SK-MEL-5 (cell line): Measurements from ENCODE around the gene JOSD2. TPM values are rescaled to one million over a fixed set of nuclear protein-coding genes. Genes with fewer than 3 reads are reported as not detected.
"Not testable (repeated sequence)": the region's sequence is repeated elsewhere in the genome, so short reads cannot be mapped to it uniquely, and the experiment has no call there.

Source experiments
- DNase-seq: peaks from one replicate; pipeline ENCODE4 v3.0.0-alpha.2; 2016; ENCODE audit warnings: low read depth, low spot score
- in situ Hi-C: cut with HindIII; loops from 2 replicates; pipeline ENCODE4 v1.10.0; 2016; ENCODE audit warnings: low sequenced_read_pairs, high pct_unique_total_duplicates, low pct_unique_long_range_greater_than_20kb
- total RNA-seq: library from RNA; depleted of rRNA; stranded (reverse); fragments of >200 nt; shearing (Covaris generic); gene quantifications from 2 replicates; pipeline ENCODE4 v1.2.3, GENCODE V29; 2014; rRNA removed

The JOSD2 gene
- total RNA-seq, 1 experiment from 2014 or later: 29.0 TPM

DNA sequence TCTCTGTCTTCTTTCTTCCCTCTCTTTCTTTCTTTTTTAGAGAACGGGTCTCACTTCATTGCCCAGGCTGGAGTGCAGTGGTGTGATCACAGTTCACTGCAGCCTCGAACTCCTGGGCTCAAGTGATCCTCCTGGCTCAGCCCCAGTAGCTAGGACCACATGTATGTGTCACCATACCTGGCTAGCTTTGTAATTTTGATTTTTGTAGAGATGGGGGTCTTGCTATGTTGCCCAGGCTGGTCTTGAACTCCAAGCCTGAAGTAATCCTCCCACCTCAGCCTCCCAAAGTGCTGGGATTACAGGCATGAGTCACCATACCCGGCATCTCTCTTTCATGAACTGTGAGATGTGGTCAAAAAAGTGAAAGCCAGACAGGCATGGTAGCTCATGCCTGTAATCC lies 37.7 kb downstream of the JOSD2 start:
- in situ Hi-C loops, DNase-seq: not testable (repeated sequence)

DNA sequence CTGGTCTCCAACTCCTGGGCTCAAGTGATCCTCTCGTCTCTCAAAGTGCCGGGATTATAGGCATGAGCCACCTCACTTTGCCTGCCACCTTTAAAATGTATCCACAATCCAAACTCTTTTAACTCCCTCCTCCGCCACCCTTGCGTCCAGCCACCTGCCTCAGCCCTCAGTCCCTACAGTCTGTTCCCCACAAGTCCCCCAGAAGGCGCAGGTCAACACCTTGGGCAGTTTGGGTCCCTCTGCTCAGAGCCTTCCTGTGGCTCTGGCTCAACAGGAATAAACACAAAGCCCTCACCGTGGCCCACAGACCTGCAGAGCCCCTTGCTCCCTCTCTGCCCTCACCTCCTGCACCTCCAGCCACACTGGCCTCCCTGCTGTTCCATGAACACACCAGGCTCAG lies 42.2 kb downstream of the JOSD2 start:
- DNase-seq: no peak
- in situ Hi-C loops: no loop called here

- no peak for DNase-seq
- in situ Hi-C loops: no loop called here
These were observed 43.4 kb downstream of the JOSD2 start for GRCh38 chr19:50467566-50467965.

DNA sequence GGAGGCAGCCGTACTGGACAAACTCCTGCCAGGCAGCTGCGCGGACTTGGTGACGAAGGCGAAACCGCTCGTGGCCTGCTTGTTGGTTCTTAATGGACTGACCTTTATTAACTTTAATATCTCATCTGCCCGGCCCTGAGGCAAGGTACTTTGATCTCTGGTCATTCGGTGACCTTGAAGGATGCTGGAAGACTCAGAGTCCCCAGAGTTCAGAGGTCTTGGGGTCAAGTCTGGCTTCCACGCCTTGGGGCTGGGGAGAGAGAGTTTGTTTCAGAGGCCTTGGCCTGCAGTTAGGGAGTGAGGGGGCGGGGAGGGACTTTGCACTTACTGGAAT lies 44.3 kb downstream of the JOSD2 start:
- no peak for DNase-seq
- in situ Hi-C loops: no loop called here

DNA sequence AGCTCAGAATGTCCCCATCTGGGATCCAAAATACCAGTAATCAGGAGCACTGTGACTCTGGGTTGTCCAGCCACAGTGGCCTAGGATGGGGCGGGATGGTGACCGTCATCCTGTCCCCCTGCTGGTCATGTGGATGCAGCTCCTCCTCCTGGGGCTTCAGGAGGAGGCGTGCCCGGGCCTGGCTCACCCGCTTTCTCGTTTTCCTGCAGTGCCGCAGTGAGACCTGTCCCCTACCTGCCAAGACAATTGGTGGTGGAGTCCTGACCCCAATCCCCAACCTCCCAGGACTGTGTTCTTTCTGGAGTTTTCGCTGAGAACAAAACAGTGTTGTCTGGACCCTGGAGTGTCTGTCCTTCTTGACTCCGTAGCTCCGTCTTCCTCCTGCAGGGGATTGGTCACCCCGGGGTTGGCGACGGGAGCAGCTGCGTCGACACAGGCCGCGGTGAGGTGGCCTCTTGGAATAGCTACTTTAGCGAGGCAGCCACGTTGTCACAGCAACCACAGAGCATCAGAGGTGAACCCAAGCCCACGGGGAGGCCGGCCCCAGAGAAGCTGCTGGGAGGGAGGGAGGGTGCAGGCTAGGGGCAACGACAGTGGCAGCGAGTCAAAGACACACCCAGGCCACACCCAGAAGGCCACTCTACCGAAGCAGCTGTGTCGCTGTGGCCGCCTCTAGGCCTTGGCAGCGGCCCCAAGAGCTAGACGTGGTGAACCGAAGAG lies 44.8 kb downstream of the JOSD2 start:
- in situ Hi-C loops: no loop called here
- no peak for DNase-seq

DNA sequence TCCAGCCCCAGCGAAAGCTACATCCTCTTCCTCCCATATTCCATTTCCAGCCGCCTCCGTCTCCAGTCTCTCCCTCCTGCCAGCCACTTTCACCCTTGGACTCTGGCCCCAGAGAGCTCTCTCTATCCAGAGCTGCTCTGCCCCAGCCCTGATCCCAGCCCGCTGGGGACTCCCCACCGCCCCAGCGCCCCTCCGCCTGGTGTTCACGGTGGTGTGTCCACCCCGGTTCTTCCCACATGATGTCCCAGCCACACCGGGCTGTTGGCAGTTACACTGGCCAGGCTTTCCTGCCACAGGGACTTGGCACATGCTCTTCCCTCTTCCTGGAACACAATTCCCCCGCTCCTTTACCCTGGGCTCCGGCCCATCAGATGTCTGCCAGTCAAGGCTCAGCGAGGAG lies 46.0 kb downstream of the JOSD2 start:
- no peak for DNase-seq
- in situ Hi-C loops: no loop called here

DNA sequence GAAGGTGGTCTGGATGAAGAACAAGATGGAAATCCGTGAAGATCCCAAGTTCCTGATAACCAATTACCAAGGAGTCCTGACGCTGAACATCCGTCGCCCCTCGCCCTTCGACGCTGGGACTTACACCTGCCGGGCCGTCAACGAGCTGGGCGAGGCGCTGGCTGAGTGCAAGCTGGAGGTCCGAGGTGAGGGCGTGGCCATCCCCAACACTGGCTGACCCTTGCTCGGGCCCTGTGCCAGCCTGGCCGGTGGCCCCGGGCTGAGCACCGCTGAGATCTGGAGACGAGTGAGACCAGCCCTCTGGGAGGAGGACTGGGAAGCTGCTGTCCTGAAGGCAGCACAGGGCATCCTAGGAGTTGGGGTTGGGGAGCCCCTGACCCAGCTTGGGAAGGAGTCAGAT lies 46.6 kb downstream of the JOSD2 start:
- DNase-seq: no peak
- in situ Hi-C loops: no loop called here

- in situ Hi-C loops: no loop called here
These were observed 48.0 kb downstream of the JOSD2 start for GRCh38 chr19:50462970-50463369.

DNA sequence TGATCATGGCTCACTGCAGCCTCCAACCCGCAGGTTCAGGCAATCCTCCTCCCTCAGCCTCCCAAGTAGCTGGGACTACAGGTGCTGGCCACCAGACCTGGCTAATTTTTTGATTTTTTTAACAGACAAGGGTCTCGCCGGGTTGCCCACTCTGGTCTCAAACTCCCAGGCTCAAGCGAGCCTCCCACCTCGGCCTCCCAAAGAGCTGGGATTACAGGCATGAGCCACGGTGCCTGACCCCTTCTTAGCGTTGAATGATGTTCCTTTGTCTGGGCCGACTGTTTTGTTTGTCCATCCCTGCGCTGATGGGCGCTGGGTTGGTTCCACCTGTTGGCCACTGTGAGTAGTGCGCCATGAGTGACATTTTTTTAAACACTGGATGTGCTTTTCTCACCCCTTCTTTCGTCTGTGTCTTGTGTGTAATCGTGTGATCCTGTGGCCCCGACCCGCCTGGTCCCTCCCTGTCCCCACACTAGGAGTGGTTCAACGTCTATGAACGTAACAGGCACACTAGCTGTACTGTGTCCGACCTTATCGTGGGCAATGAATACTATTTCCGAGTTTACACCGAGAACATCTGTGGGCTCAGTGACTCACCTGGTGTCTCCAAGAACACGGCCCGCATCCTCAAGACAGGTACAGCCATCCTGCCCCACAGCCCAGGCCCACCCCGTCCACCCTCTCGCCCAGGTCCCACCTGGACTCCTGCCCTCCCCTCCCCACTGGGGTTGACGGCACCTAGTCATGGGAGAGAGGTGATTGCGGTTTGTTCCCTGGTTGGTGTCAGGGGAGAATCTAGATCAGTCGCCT lies 49.7 kb downstream of the JOSD2 start:
- in situ Hi-C loops: no loop called here
- DNase-seq: peak; percentile 79

More at GRCh38 chr19:50462970-50463369, 48.0 kb downstream of the JOSD2 start:
- DNase-seq: no peak

- in situ Hi-C loops: no loop called here
- peak; percentile 15 for DNase-seq
These were observed 50.7 kb downstream of the JOSD2 start for GRCh38 chr19:50460161-50460765.

DNA sequence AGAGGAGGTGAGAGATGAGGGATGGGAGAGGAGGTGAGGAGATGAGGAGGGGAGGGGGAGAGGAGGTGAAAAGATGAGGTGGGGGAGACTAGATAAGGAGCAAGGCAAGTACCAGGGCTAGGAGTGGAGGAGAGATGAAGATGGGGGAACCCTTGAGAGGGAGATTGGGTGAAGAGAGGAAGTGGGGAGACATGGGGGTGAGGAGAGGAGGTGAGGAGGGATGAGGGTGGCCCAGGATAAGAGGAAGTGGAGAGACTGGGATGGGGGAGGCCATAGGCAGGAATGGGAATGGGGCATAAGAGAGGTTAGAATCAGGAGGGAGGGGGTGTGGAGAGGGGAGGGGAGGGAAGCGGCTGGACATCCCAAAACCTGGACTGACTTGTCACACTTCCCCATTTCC lies 51.4 kb downstream of the JOSD2 start:
- DNase-seq: no peak
- in situ Hi-C loops: no loop called here

DNA sequence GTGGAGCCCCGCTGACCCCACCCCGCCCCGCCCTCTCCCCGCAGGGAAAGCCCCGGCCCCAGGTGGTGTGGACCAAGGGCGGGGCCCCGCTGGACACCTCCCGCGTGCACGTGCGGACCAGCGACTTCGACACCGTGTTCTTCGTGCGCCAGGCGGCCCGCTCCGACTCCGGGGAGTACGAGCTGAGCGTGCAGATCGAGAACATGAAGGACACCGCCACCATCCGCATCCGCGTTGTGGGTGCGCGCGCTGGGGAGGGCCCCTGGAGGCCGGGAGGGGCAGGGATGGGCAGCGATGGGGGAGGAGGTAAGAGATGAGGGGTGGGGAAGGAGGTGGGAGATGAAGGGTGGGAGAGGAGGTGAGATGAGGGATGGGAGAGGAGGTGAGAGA lies 51.9 kb downstream of the JOSD2 start:
- in situ Hi-C loops: no loop called here
- DNase-seq: no peak

DNA sequence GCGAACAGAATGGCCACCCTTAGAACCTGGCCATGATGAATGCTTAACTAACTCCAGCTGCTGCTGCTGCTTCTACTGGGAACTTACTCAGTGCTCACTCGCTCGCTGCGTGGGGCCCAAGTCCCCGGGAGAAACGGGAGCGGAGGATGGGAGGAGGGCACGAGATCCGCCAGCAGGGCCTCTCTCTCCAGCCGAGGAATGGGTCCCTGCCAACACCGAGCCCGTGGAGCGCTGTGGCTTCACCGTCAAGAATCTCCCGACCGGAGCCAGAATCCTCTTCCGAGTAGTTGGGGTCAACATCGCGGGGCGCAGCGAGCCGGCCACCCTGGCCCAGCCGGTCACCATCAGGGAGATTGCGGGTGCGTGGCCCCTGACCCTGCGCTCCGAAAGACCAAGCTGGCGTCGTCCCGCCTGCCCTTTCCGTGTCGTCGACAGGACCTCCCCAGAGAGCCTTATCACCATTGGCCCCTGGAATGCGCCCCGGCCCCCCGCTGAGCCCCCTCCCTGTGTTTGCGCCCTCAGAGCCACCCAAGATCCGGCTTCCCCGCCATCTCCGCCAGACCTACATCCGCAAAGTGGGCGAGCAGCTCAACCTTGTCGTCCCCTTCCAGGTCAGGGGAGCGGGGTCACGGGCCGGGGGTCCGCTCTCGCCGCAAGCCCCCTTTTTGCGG lies 52.5 kb downstream of the JOSD2 start:
- no peak for DNase-seq
- in situ Hi-C loops: no loop called here

- in situ Hi-C loops: no loop called here
- no peak for DNase-seq
These were observed 53.7 kb downstream of the JOSD2 start for GRCh38 chr19:50457300-50457699.

Other genes starting within 250 kb of the JOSD2 start
- 0.55 and 0.59 TPM in 2 replicates for gene KCNC3, start 181.8 kb downstream of the JOSD2 start, total RNA-seq
- 0.13 and 0.48 TPM in 2 replicates for gene NAPSA, start 145.6 kb downstream of the JOSD2 start, total RNA-seq
- 82.1 and 82.4 TPM in 2 replicates for gene NR1H2, start 134.7 kb downstream of the JOSD2 start, total RNA-seq
- 30.7 and 32.7 TPM in 2 replicates for gene POLD1, start 126.8 kb downstream of the JOSD2 start, total RNA-seq
- not detected in 2 replicates for gene SPIB, start 92.3 kb downstream of the JOSD2 start, total RNA-seq
- not detected in 2 replicates for gene MYBPC2, start 78.3 kb downstream of the JOSD2 start, total RNA-seq
- gene EMC10, start 34.7 kb downstream of the JOSD2 start, total RNA-seq: 127 and 148 TPM in 2 replicates
- 0.27 and 0.29 TPM in 2 replicates for gene GARIN5A, start 34.3 kb downstream of the JOSD2 start, total RNA-seq
- gene ASPDH, start 2.7 kb upstream of the JOSD2 start, total RNA-seq: not detected in 2 replicates
- 6.3 and 6.9 TPM in 2 replicates for gene LRRC4B, start 57.2 kb upstream of the JOSD2 start, total RNA-seq
- gene SYT3, start 128.7 kb upstream of the JOSD2 start, total RNA-seq: 0.55 and 1.6 TPM in 2 replicates
- gene C19orf81, start 138.3 kb upstream of the JOSD2 start, total RNA-seq: 2.7 and 4.3 TPM in 2 replicates
- 0.27 and 0.48 TPM in 2 replicates for gene SHANK1, start 208.6 kb upstream of the JOSD2 start, total RNA-seq
- gene CLEC11A, start 212.2 kb upstream of the JOSD2 start, total RNA-seq: 1.0 and 1.2 TPM in 2 replicates